H54 (cell line): ENCODE measurements around the gene DPH5.
"Not testable (repeated sequence)": the region's sequence is repeated elsewhere in the genome, so short reads cannot be mapped to it uniquely, and the experiment has no call there.

Experiments
- DNase-seq: peaks from one replicate; pipeline ENCODE4 v3.0.0; 2011; ENCODE audit warnings: low spot score, mixed read lengths; ENCODE audit not compliant: insufficient read length
- FAIRE-seq: peaks from 3 replicates; lab custom pipeline; 2011; peaks lifted over from hg19 to GRCh38; lab: Jason Lieb, UNC
- POLR2A ChIP-seq: IDR thresholded peaks from 2 replicates; pipeline ENCODE4 v1.6.1; 2011; ENCODE audit warnings: low read depth, mild to moderate bottlenecking, low read length

The DPH5 gene

GRCh38 chr1:101044749-101045148 lies 19.2 kb upstream of the DPH5 start:
- FAIRE-seq (peak; percentile 27), DNase-seq (no peak)
- no peak for TF ChIP-seq POLR2A

- TF ChIP-seq POLR2A, result no peak
- DNase-seq, result no peak
- no peak for FAIRE-seq
Observed at GRCh38 chr1:101044259-101044658, 18.7 kb upstream of the DPH5 start.

GRCh38 chr1:101043776-101044175 lies 18.2 kb upstream of the DPH5 start:
- FAIRE-seq (peak; percentile 89), DNase-seq (peak; percentile 21)
- TF ChIP-seq POLR2A, result no peak

- DNase-seq, result no peak
- FAIRE-seq, result no peak
- TF ChIP-seq POLR2A, result no peak
Observed at GRCh38 chr1:101041300-101041699, 15.7 kb upstream of the DPH5 start.

GRCh38 chr1:101040666-101041065 lies 15.1 kb upstream of the DPH5 start:
- DNase-seq, result no peak
- no peak for FAIRE-seq
- no peak for TF ChIP-seq POLR2A

GRCh38 chr1:101039245-101039644 lies 13.7 kb upstream of the DPH5 start:
- FAIRE-seq (no peak), DNase-seq (no peak)
- no peak for TF ChIP-seq POLR2A

GRCh38 chr1:101037316-101037715 lies 11.7 kb upstream of the DPH5 start:
- no peak for DNase-seq
- no peak for TF ChIP-seq POLR2A
- no peak for FAIRE-seq

GRCh38 chr1:101033017-101033416 lies 7.4 kb upstream of the DPH5 start:
- no peak for TF ChIP-seq POLR2A
- no peak for DNase-seq
- no peak for FAIRE-seq

- DNase-seq, FAIRE-seq: not testable (repeated sequence)
Observed at GRCh38 chr1:101032129-101032528, 6.5 kb upstream of the DPH5 start.

- TF ChIP-seq POLR2A, result no peak
- no peak for DNase-seq
- no peak for FAIRE-seq
Observed at GRCh38 chr1:101030881-101031280, 5.3 kb upstream of the DPH5 start.

GRCh38 chr1:101029184-101029583 lies 3.6 kb upstream of the DPH5 start:
- no peak for TF ChIP-seq POLR2A
- DNase-seq (no peak), FAIRE-seq (no peak)

- no peak for TF ChIP-seq POLR2A
- FAIRE-seq, result no peak
- DNase-seq, result no peak
Observed at GRCh38 chr1:101028466-101028865, 2.9 kb upstream of the DPH5 start.

GRCh38 chr1:101027194-101027772 lies 1.7 kb upstream of the DPH5 start:
- FAIRE-seq, result no peak
- TF ChIP-seq POLR2A, result no peak
- DNase-seq, result no peak

- FAIRE-seq (peak; percentile 11), DNase-seq (no peak)
- no peak for TF ChIP-seq POLR2A
Observed at GRCh38 chr1:101026430-101026788, 825 bp upstream of the DPH5 start.

- DNase-seq, result no peak
- FAIRE-seq, result no peak
- no peak for TF ChIP-seq POLR2A
Observed at GRCh38 chr1:101025283-101025656, 314 bp downstream of the DPH5 start.

- no peak for DNase-seq
- TF ChIP-seq POLR2A, result no peak
Observed at GRCh38 chr1:101022294-101022693, 3.3 kb downstream of the DPH5 start.

More at GRCh38 chr1:101022294-101022693, 3.3 kb downstream of the DPH5 start:
- FAIRE-seq, result peak; percentile 48
